Adrenal gland (tissue), 12 donors: ENCODE data around the gene DIP2C. TPM values are rescaled to one million over a fixed set of nuclear protein-coding genes. Genes with fewer than 3 reads are reported as not detected.

Experiments
- DNase-seq, 7 donors: peaks; one replicate each; pipeline ENCODE4 v3.0.0-alpha.2; 2019 to 2020
- H3K27ac ChIP-seq, 5 donors: fragments of 200-600 bp; sonication (generic) in 4 of 5; 1 replicate in 3 of 5; 2 replicates in 2 of 5; pipeline versions ENCODE4 v1.5.1 to v1.8.0; 2016 to 2020; ENCODE audit warnings: mild to moderate bottlenecking in 1 of 5
- H3K27me3 ChIP-seq: fragments of 200-600 bp; 2 replicates; pipeline ENCODE4 v1.8.0; 2021
- H3K36me3 ChIP-seq, 2 donors: fragments of 200-600 bp; replicated peaks in 1 of 2; 1 replicate in 1 of 2; 2 replicates in 1 of 2; pipeline versions ENCODE4 v1.5.1 to v1.8.0; 2018 to 2022
- H3K4me1 ChIP-seq, 2 donors: fragments of 200-600 bp; replicated peaks in 1 of 2; 1 replicate in 1 of 2; 2 replicates in 1 of 2; pipeline versions ENCODE4 v1.5.1 to v1.8.0; 2018 to 2021
- H3K4me3 ChIP-seq, 4 donors: fragments of 200-600 bp; sonication (generic) in 3 of 4; one replicate each; pipeline ENCODE4 v1.5.1; 2016 to 2018
- H3K9me3 ChIP-seq, 3 donors: fragments of 200-600 bp; sonication (generic) in 1 of 3; replicated peaks in 1 of 3; 1 replicate in 2 of 3; 2 replicates in 1 of 3; pipeline versions ENCODE4 v1.5.1 to v1.8.0; 2016 to 2021
- POLR2A ChIP-seq, 2 donors: fragments of 450-650 bp; IDR thresholded peaks; one replicate each; pipeline ENCODE4 v1.6.1; 2017; ENCODE audit warnings: antibody characterized with exemption in 2 of 2, mild to moderate bottlenecking in 2 of 2, moderate library complexity in 1 of 2
- WGBS, 4 donors: extraction: QIAGEN DNeasy Blood & Tissue Kit in 2 of 4; methylation state at CpG; one replicate each; pipeline versions ENCODE4 v1.1.5 to v1.1.7; 2013 to 2017; 5-methylcytosine and 5-hydroxymethylcytosine counted together
- intact Hi-C, 2 donors: fragments of 100-400 bp; cut with DNase I; formaldehyde crosslinking; loops; one replicate each; pipeline versions ENCODE4 v1.14.1 to v1.15.0; 2022 to 2023
- polyA plus RNA-seq, 3 donors: library from polyadenylated mRNA; stranded (reverse); fragments of 200-250 nt in 2 of 3; fragments of 350-450 nt in 1 of 3; fragmentation: Illumina TruSeq in 1 of 3; extraction: RNeasy Lipid Tissue Mini Kit (QIAGEN cat#74804) in 1 of 3; gene quantifications; one replicate each; pipeline ENCODE4 v1.2.3, GENCODE V29; 2013 to 2014
- total RNA-seq, 9 donors: library from RNA; depleted of rRNA in 4 of 9; stranded (reverse); fragments of >200 nt in 4 of 9; fragments of 120-200 nt in 1 of 9; fragmentation: NEBNext Ultra II Directional in 1 of 9; extraction: Animal tissue kit (Norgen Biotek cat#: 25700) in 1 of 9; gene quantifications; one replicate each; pipeline versions ENCODE4 v1.1.0 to v1.2.4, GENCODE V29; 2013 to 2023
- TF ChIP-seq, protein P1 (sequence below), 6 experiments: fragments of 450-650 bp in 4 of 6; fragments of 200-600 bp in 2 of 6; sonication (generic) in 1 of 6; IDR thresholded peaks; 1 replicate in 5 of 6; 2 replicates in 1 of 6; pipeline versions ENCODE4 v1.5.1 to v1.8.0; 2016 to 2021; ENCODE audit warnings: antibody characterized with exemption in 6 of 6, mild to moderate bottlenecking in 2 of 6, moderate library complexity in 1 of 6
- donor health status: healthy with polysubstance abuse.
- donor health status: Bipolar disorder and iron deficiency.
- donor health status: DM: yes; HTN: yes; CAD: no.
- donor health status: DM: no; HTN: no; CAD: no.
- donor health status: DM: no; HTN: no; CAD: no.
- donor health status: DM: yes; HTN: yes; CAD: no.

The DIP2C gene
- total and polyA plus RNA-seq, 12 donors = 4.8 to 23.9 (median 19.7) TPM

DNA sequence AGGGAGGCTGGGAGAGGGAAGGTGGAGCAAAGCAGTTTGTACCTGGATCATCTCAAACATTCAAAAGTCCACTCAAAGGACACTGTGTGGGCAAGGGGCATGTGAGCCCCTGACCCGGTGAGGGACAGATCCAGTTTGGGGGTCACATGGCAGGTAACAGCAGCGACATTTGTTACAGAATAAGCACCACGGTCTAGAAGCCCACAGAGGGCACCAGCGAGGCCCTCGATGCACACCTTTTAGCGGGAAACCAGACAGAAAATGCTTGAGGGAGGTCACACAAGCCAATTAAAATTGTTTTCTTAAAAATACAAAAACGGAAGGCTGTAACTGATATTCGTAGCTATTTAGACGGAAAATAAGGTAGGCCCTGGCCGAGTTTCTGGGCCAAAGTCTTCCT, 409.8 kb downstream of the DIP2C start:
- WGBS, 4 donors = 91 to 95% (median 93%) methylated on average over 10 of the region's 10 CpGs
- H3K9me3 ChIP-seq = no peaks in the 10 kb centered on the region
- no peak overlapping the region for H3K4me3 ChIP-seq
- no peak for DNase-seq
- no peak for TF ChIP-seq POLR2A (IDR thresholded peaks at IDR 0.05)
- TF ChIP-seq, protein P1, sequence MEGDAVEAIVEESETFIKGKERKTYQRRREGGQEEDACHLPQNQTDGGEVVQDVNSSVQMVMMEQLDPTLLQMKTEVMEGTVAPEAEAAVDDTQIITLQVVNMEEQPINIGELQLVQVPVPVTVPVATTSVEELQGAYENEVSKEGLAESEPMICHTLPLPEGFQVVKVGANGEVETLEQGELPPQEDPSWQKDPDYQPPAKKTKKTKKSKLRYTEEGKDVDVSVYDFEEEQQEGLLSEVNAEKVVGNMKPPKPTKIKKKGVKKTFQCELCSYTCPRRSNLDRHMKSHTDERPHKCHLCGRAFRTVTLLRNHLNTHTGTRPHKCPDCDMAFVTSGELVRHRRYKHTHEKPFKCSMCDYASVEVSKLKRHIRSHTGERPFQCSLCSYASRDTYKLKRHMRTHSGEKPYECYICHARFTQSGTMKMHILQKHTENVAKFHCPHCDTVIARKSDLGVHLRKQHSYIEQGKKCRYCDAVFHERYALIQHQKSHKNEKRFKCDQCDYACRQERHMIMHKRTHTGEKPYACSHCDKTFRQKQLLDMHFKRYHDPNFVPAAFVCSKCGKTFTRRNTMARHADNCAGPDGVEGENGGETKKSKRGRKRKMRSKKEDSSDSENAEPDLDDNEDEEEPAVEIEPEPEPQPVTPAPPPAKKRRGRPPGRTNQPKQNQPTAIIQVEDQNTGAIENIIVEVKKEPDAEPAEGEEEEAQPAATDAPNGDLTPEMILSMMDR (IDR thresholded peaks at IDR 0.05) = no peak
- peaks cover 0 to 37% of the 10 kb centered on the region in 2 donors for H3K36me3 ChIP-seq
- intact Hi-C loops = no loop called here
- H3K27me3 ChIP-seq = no peaks in the 10 kb centered on the region
- H3K4me1 ChIP-seq = no peaks in the 10 kb centered on the region
- no peak overlapping the region for H3K27ac ChIP-seq

- 95 to 98% (median 95%) methylated on average over 8 to 9 of the region's 9 CpGs for WGBS, 4 donors
- Histone ChIP-seq H3K36me3 (peaks cover 0 to 37% of the 10 kb centered on the region in 2 donors), H3K4me3 (no peak overlapping the region), H3K9me3 (no peaks in the 10 kb centered on the region), H3K27ac (no peak overlapping the region), H3K4me1 (no peaks in the 10 kb centered on the region), H3K27me3 (no peaks in the 10 kb centered on the region)
- TF ChIP-seq, protein P1 (IDR thresholded peaks at IDR 0.05) = no peak
- no peak for TF ChIP-seq POLR2A (IDR thresholded peaks at IDR 0.05)
- no peak for DNase-seq
- intact Hi-C loops = no loop called here
These were observed 410.2 kb downstream of the DIP2C start for GRCh38 chr10:279232-279631.

DNA sequence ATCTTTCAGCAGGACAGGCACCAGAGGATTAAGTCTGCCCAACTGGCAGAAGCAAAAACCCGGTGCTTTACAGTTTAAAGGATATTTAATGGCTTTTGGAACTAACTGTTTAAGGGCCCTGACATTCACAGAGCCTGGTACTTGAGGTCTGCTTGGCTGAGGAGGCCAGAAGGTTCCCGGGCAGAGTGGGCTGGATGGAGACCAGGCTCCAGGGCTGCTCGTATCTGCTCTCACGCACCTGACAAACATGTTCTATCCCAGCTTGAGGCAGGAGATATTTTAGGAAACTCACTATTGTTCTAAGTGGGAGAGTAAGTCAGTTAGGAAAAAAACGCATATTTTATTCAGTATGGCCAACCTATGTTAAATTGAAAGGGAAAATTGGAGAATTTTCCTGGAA, 410.8 kb downstream of the DIP2C start:
- H3K27me3 ChIP-seq = no peaks in the 10 kb centered on the region
- 91 to 96% (median 95%) methylated on average over 5 of the region's 5 CpGs for WGBS, 4 donors
- peaks cover 0 to 37% of the 10 kb centered on the region in 2 donors for H3K36me3 ChIP-seq
- H3K27ac ChIP-seq = no peak overlapping the region
- no peaks in the 10 kb centered on the region for H3K9me3 ChIP-seq
- no peak for DNase-seq
- no peak overlapping the region for H3K4me3 ChIP-seq
- TF ChIP-seq POLR2A (IDR thresholded peaks at IDR 0.05) = no peak
- TF ChIP-seq, protein P1 (IDR thresholded peaks at IDR 0.05) = no peak
- intact Hi-C loops = no loop called here
- H3K4me1 ChIP-seq = no peaks in the 10 kb centered on the region

DNA sequence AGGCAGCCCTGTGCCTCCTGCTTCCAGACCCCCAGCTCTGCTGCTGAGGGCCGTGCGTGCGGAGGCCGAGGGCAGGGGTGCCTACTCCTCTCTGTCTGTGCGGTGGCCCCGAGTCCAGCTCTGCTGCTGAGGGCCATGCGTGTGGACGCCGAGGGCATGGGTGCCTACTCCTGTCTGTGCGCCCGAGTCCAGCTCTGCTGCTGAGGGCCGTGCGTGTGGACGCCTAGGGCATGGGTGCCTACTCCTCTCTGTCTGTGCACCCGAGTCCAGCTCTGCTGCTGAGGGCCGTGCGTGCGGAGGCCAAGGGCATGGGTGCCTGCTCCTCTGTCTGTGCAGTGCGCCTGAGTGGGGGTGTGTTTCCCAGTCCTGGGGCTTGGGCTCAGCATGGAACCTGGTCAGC, 411.5 kb downstream of the DIP2C start:
- no peak overlapping the region for H3K4me3 ChIP-seq
- WGBS, 4 donors = 97 to 98% (median 98%) methylated on average over 12 to 19 of the region's 19 CpGs; no CpG with 5 or more reads in 1 of the 4 donors
- TF ChIP-seq, protein P1 (IDR thresholded peaks at IDR 0.05) = no peak
- TF ChIP-seq POLR2A (IDR thresholded peaks at IDR 0.05) = no peak
- H3K27me3 ChIP-seq = no peaks in the 10 kb centered on the region
- H3K4me1 ChIP-seq = no peaks in the 10 kb centered on the region
- H3K9me3 ChIP-seq = no peaks in the 10 kb centered on the region
- H3K27ac ChIP-seq = no peak overlapping the region
- DNase-seq = no peak
- H3K36me3 ChIP-seq = peaks cover 0 to 32% of the 10 kb centered on the region in 2 donors
- intact Hi-C loops = no loop called here
